ENCODE results near the gene TREML2. TPM values are rescaled to one million over a fixed set of nuclear protein-coding genes. Genes with fewer than 3 reads are reported as not detected.
A peak's percentile ranks its signal among the peaks of the same experiment; 100 is the strongest.

Gene TREML2
- total and polyA plus RNA-seq, 12 donors: 0.06 to 0.19 (median 0.18) TPM; not detected in 9

GRCh38 chr6:41160933-41161332 is 40.0 kb downstream of the TREML2 start:
- no peak for DNase-seq
- 64 to 100% (median 92%) methylated on average over 1 to 3 of the region's 3 CpGs for WGBS, 4 donors
- no peaks in the 10 kb centered on the region for H3K27me3 ChIP-seq

DNA sequence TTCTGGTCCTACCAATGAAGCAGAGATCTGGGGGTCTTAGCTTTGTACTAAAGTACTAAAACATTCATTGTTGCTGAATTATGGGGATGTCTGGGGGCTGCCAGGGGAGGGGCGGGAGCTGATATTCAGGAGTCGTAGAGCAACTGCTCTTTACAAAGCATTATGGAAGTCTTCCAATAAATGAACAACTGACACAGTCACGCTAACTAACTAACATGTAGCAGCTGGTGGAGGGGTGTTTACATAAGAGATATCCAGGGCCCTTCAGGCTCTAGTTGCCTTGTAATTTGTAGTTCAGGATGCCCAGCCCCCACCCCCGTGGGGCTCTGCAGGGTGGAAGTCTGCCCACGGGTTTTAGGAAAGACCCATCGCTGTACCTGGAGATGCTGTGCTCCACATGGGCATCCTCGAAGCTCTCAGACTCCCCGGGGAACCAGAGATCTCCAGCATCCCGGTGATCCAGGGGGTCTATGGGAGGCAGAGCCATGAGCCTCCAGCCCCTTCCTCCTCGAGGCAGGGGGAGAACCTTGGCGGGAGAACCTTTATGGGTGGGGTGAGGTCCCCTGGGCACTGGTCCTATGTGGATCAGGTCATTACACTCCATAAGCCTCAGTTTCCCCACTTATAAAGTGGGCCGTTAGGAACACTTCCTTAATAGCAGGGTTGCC is 41.4 kb downstream of the TREML2 start:
- H3K9me3 ChIP-seq (replicated peaks in 1 of 3): no peaks in the 10 kb centered on the region
- no peak overlapping the region for H3K4me3 ChIP-seq
- H3K36me3 ChIP-seq (replicated peaks in 1 of 2): no peaks in the 10 kb centered on the region
- 73 to 78% (median 76%) methylated on average over 6 to 12 of the region's 12 CpGs for WGBS, 4 donors
- no peaks in the 10 kb centered on the region for H3K27me3 ChIP-seq
- no peak for DNase-seq
- intact Hi-C loops (cut with DNase I): no loop called here
- H3K4me1 ChIP-seq (replicated peaks in 1 of 2): peaks cover 0 to 4% of the 10 kb centered on the region in 2 donors
- H3K27ac ChIP-seq: no peak overlapping the region
- no peak for TF ChIP-seq CTCF (IDR thresholded peaks at IDR 0.05)
- no peak for TF ChIP-seq POLR2A (IDR thresholded peaks at IDR 0.05)

More at GRCh38 chr6:41160933-41161332, 40.0 kb downstream of the TREML2 start:
- Histone ChIP-seq H3K36me3 (replicated peaks in 1 of 2) (no peaks in the 10 kb centered on the region), H3K9me3 (replicated peaks in 1 of 3) (no peaks in the 10 kb centered on the region), H3K4me1 (replicated peaks in 1 of 2) (peaks cover 0 to 4% of the 10 kb centered on the region in 2 donors), H3K27ac (no peak overlapping the region), H3K4me3 (no peak overlapping the region)
- TF ChIP-seq POLR2A (IDR thresholded peaks at IDR 0.05): no peak
- TF ChIP-seq CTCF (IDR thresholded peaks at IDR 0.05): no peak
- intact Hi-C loops (cut with DNase I): no loop called here

DNA sequence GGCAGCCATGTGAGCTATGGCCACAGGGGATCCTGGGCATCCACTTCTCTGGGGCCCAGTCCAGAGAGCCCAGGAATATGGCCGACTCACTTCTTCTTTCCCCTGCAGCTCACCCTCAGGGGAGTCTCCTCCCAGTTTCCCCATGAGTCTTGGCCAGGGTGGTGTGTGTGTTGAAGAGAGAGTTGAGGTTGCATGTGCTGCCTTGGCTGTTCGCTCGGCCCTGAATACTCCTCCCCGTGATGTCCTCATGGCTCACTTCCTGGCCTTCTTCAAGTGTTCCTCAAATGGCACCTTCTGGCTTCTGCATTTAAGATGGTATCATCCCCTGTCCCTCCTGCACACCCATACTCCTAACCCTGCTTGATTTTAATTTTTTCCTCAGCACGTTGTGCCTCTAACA is 43.6 kb downstream of the TREML2 start:
- TF ChIP-seq POLR2A (IDR thresholded peaks at IDR 0.05) (no peak), CTCF (IDR thresholded peaks at IDR 0.05) (no peak)

GRCh38 chr6:41156771-41157170 is 44.2 kb downstream of the TREML2 start:
- no peak for TF ChIP-seq CTCF (IDR thresholded peaks at IDR 0.05)
- no peak for TF ChIP-seq POLR2A (IDR thresholded peaks at IDR 0.05)
- intact Hi-C loops (cut with DNase I): no loop called here

More for the DNA sequence above, 43.6 kb downstream of the TREML2 start:
- 65 to 85% (median 81%) methylated on average over 5 of the region's 5 CpGs for WGBS, 4 donors
- Histone ChIP-seq H3K4me1 (replicated peaks in 1 of 2) (peaks cover 0 to 4% of the 10 kb centered on the region in 2 donors), H3K4me3 (no peak overlapping the region), H3K27ac (no peak overlapping the region), H3K27me3 (no peaks in the 10 kb centered on the region), H3K36me3 (replicated peaks in 1 of 2) (no peaks in the 10 kb centered on the region), H3K9me3 (replicated peaks in 1 of 3) (no peaks in the 10 kb centered on the region)
- DNase-seq: peak in 5 of 7 donors; percentile 21 to 54 (median 42)
- intact Hi-C loops (cut with DNase I): no loop called here

More at GRCh38 chr6:41156771-41157170, 44.2 kb downstream of the TREML2 start:
- 87 to 94% (median 94%) methylated on average over 6 of the region's 6 CpGs; no CpG with 5 or more reads in 1 of the 4 donors for WGBS, 4 donors
- Histone ChIP-seq H3K9me3 (replicated peaks in 1 of 3) (no peaks in the 10 kb centered on the region), H3K27me3 (no peaks in the 10 kb centered on the region), H3K4me1 (replicated peaks in 1 of 2) (peaks cover 0 to 4% of the 10 kb centered on the region in 2 donors), H3K27ac (no peak overlapping the region), H3K4me3 (no peak overlapping the region), H3K36me3 (replicated peaks in 1 of 2) (no peaks in the 10 kb centered on the region)
- no peak for DNase-seq

Measured in adrenal gland (tissue), 12 donors.